Ishikawa (cell line): ENCODE measurements around the gene SEL1L3.
A peak's percentile ranks its signal among the peaks of the same experiment; 100 is the strongest.

ENCODE experiments used
- CEBPB ChIP-seq: IDR thresholded peaks from 2 replicates; pipeline ENCODE4 v1.6.1; 2012
- CREB1 ChIP-seq: IDR thresholded peaks from 2 replicates; pipeline ENCODE4 v1.6.1; 2012; ENCODE audit warnings: low read depth
- EGR1 ChIP-seq: IDR thresholded peaks from 2 replicates; pipeline ENCODE4 v1.6.1; 2012
- EP300 ChIP-seq: IDR thresholded peaks from 2 replicates; pipeline ENCODE4 v1.6.1; 2012; ENCODE audit warnings: borderline replicate concordance
- FOXM1 ChIP-seq: IDR thresholded peaks from 2 replicates; pipeline ENCODE4 v1.6.1; 2012; ENCODE audit warnings: low read depth, borderline replicate concordance
- MAX ChIP-seq: IDR thresholded peaks from 2 replicates; pipeline ENCODE4 v1.6.1; 2012
- NFIC ChIP-seq: IDR thresholded peaks from 2 replicates; pipeline ENCODE4 v1.6.1; 2012
- RAD21 ChIP-seq: IDR thresholded peaks from 2 replicates; pipeline ENCODE4 v1.6.1; 2012; ENCODE audit warnings: low read depth
- REST ChIP-seq: IDR thresholded peaks from 2 replicates; pipeline ENCODE4 v1.6.1; 2012; ENCODE audit warnings: low read depth, mild to moderate bottlenecking
- TAF1 ChIP-seq: IDR thresholded peaks from 2 replicates; pipeline ENCODE4 v1.6.1; 2012; ENCODE audit warnings: low read depth, mild to moderate bottlenecking
- TCF12 ChIP-seq: IDR thresholded peaks from 2 replicates; pipeline ENCODE4 v1.6.1; 2012; ENCODE audit warnings: low read depth
- TEAD4 ChIP-seq: IDR thresholded peaks from 2 replicates; pipeline ENCODE4 v1.6.1; 2012
- USF1 ChIP-seq: IDR thresholded peaks from 2 replicates; pipeline ENCODE4 v1.6.1; 2012
- YY1 ChIP-seq: IDR thresholded peaks from 2 replicates; pipeline ENCODE4 v1.6.1; 2012; ENCODE audit warnings: low read depth
- ZBTB7A ChIP-seq: IDR thresholded peaks from 2 replicates; pipeline ENCODE4 v1.6.1; 2012; ENCODE audit warnings: low read depth

SEL1L3 gene

GRCh38 chr4:25862411-25863346 is at the start of gene SEL1L3:
Gene SEL1L3 (minus strand): TSS chr4:25862988. CDS start chr4:25862836, 152 bp downstream.
- TF ChIP-seq EGR1, result peak; percentile 60
- peak; percentile 40; the same call in 1 of the 2 replicates for TF ChIP-seq ZBTB7A
- no peak for TF ChIP-seq REST
- no peak for TF ChIP-seq EP300
- TF ChIP-seq USF1, result peak; percentile 49; the same call in 1 of the 2 replicates
- no peak for TF ChIP-seq CEBPB
- no peak for TF ChIP-seq RAD21
- no peak for TF ChIP-seq NFIC
- TF ChIP-seq FOXM1, result no peak
- TF ChIP-seq TAF1, result 0 out of 2 replicates have a peak, but pooled peaks have one; percentile 19

GRCh38 chr4:25911356-25911755 is 48.6 kb upstream of the SEL1L3 start:
- TF ChIP-seq FOXM1 (no peak), TEAD4 (no peak), ZBTB7A (no peak), EP300 (no peak), YY1 (no peak), EGR1 (no peak), USF1 (no peak), REST (no peak), CREB1 (no peak), MAX (no peak), RAD21 (no peak), TAF1 (no peak), NFIC (no peak), TCF12 (no peak), CEBPB (no peak)

GRCh38 chr4:25908491-25908901 is 45.7 kb upstream of the SEL1L3 start:
- no peak for TF ChIP-seq RAD21
- TF ChIP-seq CREB1, result no peak
- no peak for TF ChIP-seq NFIC
- TF ChIP-seq CEBPB, result no peak
- TF ChIP-seq FOXM1, result no peak
- TF ChIP-seq MAX, result no peak
- TF ChIP-seq TCF12, result no peak
- no peak for TF ChIP-seq YY1
- no peak for TF ChIP-seq ZBTB7A
- no peak for TF ChIP-seq TAF1
- no peak for TF ChIP-seq EGR1
- no peak for TF ChIP-seq EP300
- TF ChIP-seq TEAD4, result no peak
- no peak for TF ChIP-seq USF1
- TF ChIP-seq REST, result no peak
